ENCODE measurements around the gene CD96.

The CD96 gene

DNA sequence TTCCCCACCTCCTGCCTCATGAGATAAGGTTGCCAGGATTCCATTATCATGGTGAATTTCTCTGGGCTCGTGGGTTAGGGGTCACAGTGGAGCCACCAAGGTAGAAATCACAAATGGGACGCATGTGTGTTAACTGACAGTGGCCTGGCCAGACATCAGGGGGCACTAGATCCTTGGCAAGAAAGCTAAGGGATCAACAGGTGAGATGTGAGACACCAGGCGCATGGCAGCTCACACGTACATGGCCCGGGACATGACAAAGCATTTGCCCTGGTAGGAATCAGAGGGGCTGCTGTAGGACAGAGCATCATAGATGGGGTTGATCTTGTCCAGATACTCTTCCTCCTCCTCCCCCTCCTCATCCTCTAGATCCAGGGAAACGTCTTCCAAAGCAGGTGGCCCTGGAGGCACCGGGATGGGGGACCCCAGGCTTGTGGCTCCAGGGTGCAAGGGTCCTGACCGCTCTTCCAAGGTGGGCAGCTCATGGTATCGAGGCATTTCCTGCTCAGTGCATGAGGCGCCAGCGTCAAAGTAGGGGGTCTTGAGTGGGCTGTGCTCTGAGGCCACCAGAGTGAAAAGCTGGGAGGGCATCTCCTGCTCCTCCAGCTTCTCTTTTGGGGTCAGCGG, 28.5 kb downstream of the CD96 start:
- Histone ChIP-seq H3K4me3 (ENCODE audit: severe bottlenecking) (no peak overlapping the region), H3K27ac (ENCODE audit: poor library complexity, severe bottlenecking) (no peak overlapping the region), H3K36me3 (ENCODE audit: low read depth) (no peaks in the 10 kb centered on the region), H3K9me3 (ENCODE audit: severe bottlenecking) (no peaks in the 10 kb centered on the region), H3K27me3 (ENCODE audit: insufficient read depth, poor library complexity, severe bottlenecking) (no peaks in the 10 kb centered on the region), H3K4me1 (ENCODE audit: insufficient read depth, poor library complexity, severe bottlenecking) (peaks cover 5% of the 10 kb centered on the region)
- DNase-seq (ENCODE audit: low spot score) (no peak), ATAC-seq (ENCODE audit: low read depth) (no peak)
- TF ChIP-seq, protein P1, sequence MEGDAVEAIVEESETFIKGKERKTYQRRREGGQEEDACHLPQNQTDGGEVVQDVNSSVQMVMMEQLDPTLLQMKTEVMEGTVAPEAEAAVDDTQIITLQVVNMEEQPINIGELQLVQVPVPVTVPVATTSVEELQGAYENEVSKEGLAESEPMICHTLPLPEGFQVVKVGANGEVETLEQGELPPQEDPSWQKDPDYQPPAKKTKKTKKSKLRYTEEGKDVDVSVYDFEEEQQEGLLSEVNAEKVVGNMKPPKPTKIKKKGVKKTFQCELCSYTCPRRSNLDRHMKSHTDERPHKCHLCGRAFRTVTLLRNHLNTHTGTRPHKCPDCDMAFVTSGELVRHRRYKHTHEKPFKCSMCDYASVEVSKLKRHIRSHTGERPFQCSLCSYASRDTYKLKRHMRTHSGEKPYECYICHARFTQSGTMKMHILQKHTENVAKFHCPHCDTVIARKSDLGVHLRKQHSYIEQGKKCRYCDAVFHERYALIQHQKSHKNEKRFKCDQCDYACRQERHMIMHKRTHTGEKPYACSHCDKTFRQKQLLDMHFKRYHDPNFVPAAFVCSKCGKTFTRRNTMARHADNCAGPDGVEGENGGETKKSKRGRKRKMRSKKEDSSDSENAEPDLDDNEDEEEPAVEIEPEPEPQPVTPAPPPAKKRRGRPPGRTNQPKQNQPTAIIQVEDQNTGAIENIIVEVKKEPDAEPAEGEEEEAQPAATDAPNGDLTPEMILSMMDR (IDR thresholded peaks at IDR 0.05; ENCODE audit: poor library complexity, severe bottlenecking), result no peak

DNA sequence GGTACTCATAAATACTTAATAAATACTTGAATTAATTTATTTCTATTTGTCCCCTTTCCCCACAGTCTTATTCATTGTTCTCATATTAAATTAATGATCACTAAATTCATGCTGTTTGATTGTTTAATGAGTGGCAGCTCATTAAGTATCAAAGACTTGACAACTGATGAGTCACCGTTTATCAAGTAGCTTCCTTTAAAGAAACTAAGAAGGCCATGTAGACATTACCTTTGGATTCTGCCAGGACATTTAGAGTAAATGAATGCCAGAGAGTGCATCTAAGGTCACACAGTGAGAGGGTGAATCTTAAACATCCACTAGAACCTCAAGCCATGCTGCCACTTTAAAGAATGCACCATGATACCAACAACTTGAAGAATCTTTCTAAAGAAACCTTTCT, 29.3 kb downstream of the CD96 start:
- TF ChIP-seq, protein P1 (IDR thresholded peaks at IDR 0.05; ENCODE audit: poor library complexity, severe bottlenecking), result no peak
- no peak for DNase-seq (ENCODE audit: low spot score)
- H3K4me1 ChIP-seq (ENCODE audit: insufficient read depth, poor library complexity, severe bottlenecking), result peaks cover 5% of the 10 kb centered on the region
- H3K27ac ChIP-seq (ENCODE audit: poor library complexity, severe bottlenecking), result no peak overlapping the region
- no peaks in the 10 kb centered on the region for H3K27me3 ChIP-seq (ENCODE audit: insufficient read depth, poor library complexity, severe bottlenecking)
- H3K36me3 ChIP-seq (ENCODE audit: low read depth), result no peaks in the 10 kb centered on the region
- H3K9me3 ChIP-seq (ENCODE audit: severe bottlenecking), result no peaks in the 10 kb centered on the region
- ATAC-seq (ENCODE audit: low read depth), result no peak
- no peak overlapping the region for H3K4me3 ChIP-seq (ENCODE audit: severe bottlenecking)

DNA sequence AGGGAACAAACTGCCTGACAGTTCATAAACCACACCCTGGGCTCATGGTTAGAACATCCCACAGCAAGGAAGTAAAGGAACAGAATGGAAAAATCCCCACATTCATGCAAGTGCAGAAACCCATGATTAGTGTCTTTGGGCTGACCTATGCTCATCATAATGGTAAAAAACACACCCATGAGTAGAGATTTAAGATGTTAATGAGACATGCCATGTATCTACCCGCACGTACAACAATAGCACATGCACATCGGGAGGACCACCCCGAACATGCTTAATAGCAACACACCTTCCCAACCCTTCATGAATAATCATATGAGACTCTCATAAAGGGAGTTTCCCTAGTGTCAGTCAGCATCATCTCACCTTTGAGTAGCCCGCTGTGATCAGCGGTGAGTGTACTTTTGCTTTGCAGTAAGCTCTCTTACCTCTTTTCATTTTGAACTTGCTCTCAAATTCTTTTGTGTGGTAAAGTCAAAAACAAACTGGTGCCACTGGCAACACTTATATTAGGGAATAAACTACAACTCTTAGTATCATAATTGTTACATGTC, 30.0 kb downstream of the CD96 start:
- H3K4me1 ChIP-seq (ENCODE audit: insufficient read depth, poor library complexity, severe bottlenecking), result peaks cover 5% of the 10 kb centered on the region
- H3K9me3 ChIP-seq (ENCODE audit: severe bottlenecking), result no peaks in the 10 kb centered on the region
- ATAC-seq (ENCODE audit: low read depth) (no peak), DNase-seq (ENCODE audit: low spot score) (no peak)
- H3K36me3 ChIP-seq (ENCODE audit: low read depth), result no peaks in the 10 kb centered on the region
- TF ChIP-seq, protein P1 (IDR thresholded peaks at IDR 0.05; ENCODE audit: poor library complexity, severe bottlenecking), result no peak
- H3K27me3 ChIP-seq (ENCODE audit: insufficient read depth, poor library complexity, severe bottlenecking), result no peaks in the 10 kb centered on the region
- H3K27ac ChIP-seq (ENCODE audit: poor library complexity, severe bottlenecking), result no peak overlapping the region
- H3K4me3 ChIP-seq (ENCODE audit: severe bottlenecking), result no peak overlapping the region

DNA sequence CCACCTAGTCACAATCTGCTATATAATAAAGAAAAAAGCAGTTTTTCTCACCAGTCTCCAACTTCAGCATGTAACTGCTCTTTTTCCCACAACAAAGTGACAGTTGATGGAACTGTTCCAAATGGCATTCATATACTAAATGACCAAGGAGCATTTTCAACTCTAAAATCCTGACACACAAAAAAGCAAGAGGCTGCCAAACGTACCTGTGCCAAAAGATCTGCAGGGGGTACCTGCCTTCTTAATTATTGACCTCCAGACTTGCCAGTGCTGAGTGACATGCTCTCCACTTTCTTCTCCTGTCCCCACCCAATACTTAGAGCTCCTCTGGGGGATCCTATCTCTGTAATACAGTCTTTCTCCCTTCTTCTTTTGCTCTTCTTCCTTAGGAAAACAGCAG, 35.1 kb downstream of the CD96 start:
- ATAC-seq (ENCODE audit: low read depth), result no peak
- H3K36me3 ChIP-seq (ENCODE audit: low read depth), result no peaks in the 10 kb centered on the region
- H3K9me3 ChIP-seq (ENCODE audit: severe bottlenecking), result no peaks in the 10 kb centered on the region
- TF ChIP-seq, protein P1 (IDR thresholded peaks at IDR 0.05; ENCODE audit: poor library complexity, severe bottlenecking), result no peak
- H3K27ac ChIP-seq (ENCODE audit: poor library complexity, severe bottlenecking), result no peak overlapping the region
- no peaks in the 10 kb centered on the region for H3K27me3 ChIP-seq (ENCODE audit: insufficient read depth, poor library complexity, severe bottlenecking)
- DNase-seq (ENCODE audit: low spot score), result no peak
- H3K4me1 ChIP-seq (ENCODE audit: insufficient read depth, poor library complexity, severe bottlenecking), result peaks cover 7% of the 10 kb centered on the region
- H3K4me3 ChIP-seq (ENCODE audit: severe bottlenecking), result no peak overlapping the region
